Astrocyte (in vitro differentiated cells and primary cell): Measurements from ENCODE around the gene COG3.

ENCODE experiments used
- CTCF ChIP-seq: IDR thresholded peaks from 2 replicates; pipeline ENCODE4 v1.5.1; 2011; ENCODE audit warnings: low read depth, mild to moderate bottlenecking, inconsistent platforms, low read length, moderate library complexity; ENCODE audit not compliant: insufficient read depth
- EZH2 ChIP-seq: IDR thresholded peaks from 2 replicates; pipeline ENCODE4 v1.6.1; 2012; ENCODE audit warnings: mild to moderate bottlenecking, low read length, inconsistent platforms; ENCODE audit not compliant: insufficient read depth

GRCh38 chr13:45540195-45540594 is 75.5 kb downstream of the COG3 start:
- TF ChIP-seq CTCF, result no peak
- TF ChIP-seq EZH2, result no peak
